Loucy (cell line): ENCODE data around the gene RNASE7.

Experiments used
- H2AFZ ChIP-seq: fragments of 200-600 bp; sonication (generic); 2 replicates; pipeline ENCODE4 v1.6.0; 2016; ENCODE audit warnings: antibody characterized with exemption, mild to moderate bottlenecking, low read length, moderate library complexity
- H3F3A ChIP-seq: fragments of 200-600 bp; 2 replicates; pipeline ENCODE4 v1.6.0; 2016; ENCODE audit warnings: antibody characterized with exemption, low read depth, mild to moderate bottlenecking
- H3K27me3 ChIP-seq: fragments of 200-600 bp; sonication (generic); 2 replicates; pipeline ENCODE4 v1.6.1; 2014; ENCODE audit warnings: low read length, mild to moderate bottlenecking; ENCODE audit not compliant: insufficient read depth, poor library complexity, severe bottlenecking
- H3K36me3 ChIP-seq: fragments of 200-600 bp; sonication (generic); 2 replicates; pipeline ENCODE4 v1.6.1; 2016; ENCODE audit warnings: low read length; ENCODE audit not compliant: insufficient read depth
- H3K4me1 ChIP-seq: fragments of 200-600 bp; sonication (generic); 2 replicates; pipeline ENCODE4 v1.5.1; 2014; ENCODE audit warnings: low read length, mild to moderate bottlenecking; ENCODE audit not compliant: insufficient read depth, poor library complexity, severe bottlenecking
- H3K4me2 ChIP-seq: fragments of 200-600 bp; sonication (generic); 2 replicates; pipeline ENCODE4 v1.6.0; 2014; ENCODE audit warnings: antibody characterized with exemption, low read length, low read depth, mild to moderate bottlenecking; ENCODE audit not compliant: poor library complexity, severe bottlenecking
- H3K4me3 ChIP-seq: fragments of 200-600 bp; sonication (generic); 2 replicates; pipeline ENCODE4 v1.5.1; 2014; ENCODE audit warnings: low read length, mild to moderate bottlenecking, mixed read lengths; ENCODE audit not compliant: poor library complexity, severe bottlenecking
- H3K79me2 ChIP-seq: fragments of 200-600 bp; sonication (generic); 2 replicates; pipeline ENCODE4 v1.6.1; 2014; ENCODE audit warnings: low read length; ENCODE audit not compliant: insufficient read depth
- H3K9ac ChIP-seq: fragments of 200-600 bp; sonication (generic); 2 replicates; pipeline ENCODE4 v1.6.0; 2014; ENCODE audit warnings: mild to moderate bottlenecking, low read depth, low read length, moderate library complexity; ENCODE audit not compliant: poor library complexity, severe bottlenecking
- H3K9me2 ChIP-seq: fragments of 200-600 bp; sonication (generic); replicated peaks from 2 replicates; pipeline ENCODE4 v1.6.1; 2016; ENCODE audit warnings: low read depth, low read length, mixed read lengths
- H3K9me3 ChIP-seq: fragments of 200-600 bp; sonication (generic); 2 replicates; pipeline ENCODE4 v1.6.1; 2014; ENCODE audit warnings: mild to moderate bottlenecking, antibody characterized with exemption, low read length, low read depth; ENCODE audit not compliant: insufficient read depth
- H4K20me1 ChIP-seq: fragments of 200-600 bp; sonication (generic); 2 replicates; pipeline ENCODE4 v1.6.0; 2014; ENCODE audit warnings: antibody characterized with exemption, low read length, mild to moderate bottlenecking; ENCODE audit not compliant: insufficient read depth, poor library complexity, severe bottlenecking
- CTCF ChIP-seq: fragments of 200-600 bp; sonication (generic); conservative IDR thresholded peaks from 2 replicates; pipeline ENCODE4 v1.5.1; 2014; ENCODE audit warnings: mild to moderate bottlenecking, antibody characterized with exemption, low read length
- EZH2phosphoT487 ChIP-seq: fragments of 200-600 bp; IDR thresholded peaks from 2 replicates; pipeline ENCODE4 v1.6.1; 2018; ENCODE audit warnings: antibody characterized with exemption, mild to moderate bottlenecking, moderate library complexity, borderline replicate concordance

The RNASE7 gene

GRCh38 chr14:21026988-21027315 is 15.2 kb upstream of the RNASE7 start:
- Histone ChIP-seq H3F3A (no peaks in the 10 kb centered on the region), H3K9me2 (no peaks in the 10 kb centered on the region), H3K4me1 (peaks cover 11% of the 10 kb centered on the region), H3K27me3 (no peaks in the 10 kb centered on the region), H4K20me1 (no peaks in the 10 kb centered on the region), H3K79me2 (0 out of 2 replicates have a peak, but pooled peaks cover 5% of the 10 kb centered on the region), H3K9ac (no peak overlapping the region), H3K9me3 (no peaks in the 10 kb centered on the region), H2AFZ (no peak overlapping the region), H3K4me2 (no peak overlapping the region), H3K4me3 (no peak overlapping the region), H3K36me3 (no peaks in the 10 kb centered on the region)
- TF ChIP-seq EZH2phosphoT487, result no peak
- TF ChIP-seq CTCF, result no peak

GRCh38 chr14:21029917-21030316 is 12.2 kb upstream of the RNASE7 start, which contains the start of gene TPPP2:
Gene TPPP2 (plus strand): TSS chr14:21030217. CDS start chr14:21030582, 365 bp downstream.
- Histone ChIP-seq H3K4me1 (no peaks in the 10 kb centered on the region), H3K9me3 (no peaks in the 10 kb centered on the region), H3F3A (no peaks in the 10 kb centered on the region), H3K79me2 (no peaks in the 10 kb centered on the region), H3K9ac (no peak within 1 kb of the TSS), H2AFZ (no peak within 1 kb of the TSS), H3K4me3 (no peak within 1 kb of the TSS), H3K36me3 (no peaks in the 10 kb centered on the region), H3K9me2 (no peaks in the 10 kb centered on the region), H4K20me1 (no peaks in the 10 kb centered on the region), H3K4me2 (no peak within 1 kb of the TSS), H3K27me3 (no peaks in the 10 kb centered on the region)
- no peak for TF ChIP-seq CTCF
- TF ChIP-seq EZH2phosphoT487, result no peak

- Histone ChIP-seq H3K4me1 (no peaks in the 10 kb centered on the region), H3F3A (no peaks in the 10 kb centered on the region), H3K27me3 (no peaks in the 10 kb centered on the region), H3K36me3 (no peaks in the 10 kb centered on the region), H3K4me3 (no peak overlapping the region), H3K79me2 (no peaks in the 10 kb centered on the region), H3K9ac (no peak overlapping the region), H2AFZ (no peak overlapping the region), H3K4me2 (no peak overlapping the region), H3K9me3 (no peaks in the 10 kb centered on the region), H4K20me1 (no peaks in the 10 kb centered on the region), H3K9me2 (no peaks in the 10 kb centered on the region)
- TF ChIP-seq CTCF (no peak), EZH2phosphoT487 (no peak)
Observed at GRCh38 chr14:21030531-21030930, 11.6 kb upstream of the RNASE7 start.
